Mammary epithelial cell (primary cell): ENCODE measurements around the gene DNAJC15.

ENCODE experiments used
- EZH2 ChIP-seq: IDR thresholded peaks from 2 replicates; pipeline ENCODE4 v1.6.1; 2012; ENCODE audit warnings: low read length, inconsistent platforms, borderline replicate concordance
- TF ChIP-seq, protein P1 (sequence below), 2 donors: IDR thresholded peaks in 1 of 2; conservative IDR thresholded peaks in 1 of 2; 2 replicates each; pipeline ENCODE4 v1.5.1; 2011 to 2012; ENCODE audit warnings: inconsistent platforms in 2 of 2, low read length in 2 of 2, mild to moderate bottlenecking in 2 of 2, control low read depth in 1 of 2, low read depth in 1 of 2; ENCODE audit not compliant: insufficient read depth in 1 of 2; ENCODE audit errors: extremely low read depth in 1 of 2

DNA sequence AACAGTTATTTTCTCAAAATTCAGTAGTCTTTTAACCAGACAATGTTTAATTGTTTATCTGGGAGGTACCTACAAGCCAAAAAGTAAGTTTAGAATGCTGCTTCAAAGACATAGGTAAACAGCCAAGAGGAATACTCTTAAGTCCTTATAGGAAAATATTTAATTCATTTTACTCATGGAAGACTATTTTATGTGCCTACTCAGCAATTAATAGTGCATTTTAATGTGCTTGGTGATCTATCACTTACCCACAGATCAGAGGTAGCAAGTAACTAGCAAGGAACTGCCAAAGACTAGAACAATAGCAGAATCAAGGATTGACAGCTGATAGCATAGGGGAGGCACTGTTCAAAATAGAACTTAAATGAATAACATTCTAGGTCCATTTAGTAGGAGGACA is 60.4 kb downstream of the DNAJC15 start:
- TF ChIP-seq, protein P1, sequence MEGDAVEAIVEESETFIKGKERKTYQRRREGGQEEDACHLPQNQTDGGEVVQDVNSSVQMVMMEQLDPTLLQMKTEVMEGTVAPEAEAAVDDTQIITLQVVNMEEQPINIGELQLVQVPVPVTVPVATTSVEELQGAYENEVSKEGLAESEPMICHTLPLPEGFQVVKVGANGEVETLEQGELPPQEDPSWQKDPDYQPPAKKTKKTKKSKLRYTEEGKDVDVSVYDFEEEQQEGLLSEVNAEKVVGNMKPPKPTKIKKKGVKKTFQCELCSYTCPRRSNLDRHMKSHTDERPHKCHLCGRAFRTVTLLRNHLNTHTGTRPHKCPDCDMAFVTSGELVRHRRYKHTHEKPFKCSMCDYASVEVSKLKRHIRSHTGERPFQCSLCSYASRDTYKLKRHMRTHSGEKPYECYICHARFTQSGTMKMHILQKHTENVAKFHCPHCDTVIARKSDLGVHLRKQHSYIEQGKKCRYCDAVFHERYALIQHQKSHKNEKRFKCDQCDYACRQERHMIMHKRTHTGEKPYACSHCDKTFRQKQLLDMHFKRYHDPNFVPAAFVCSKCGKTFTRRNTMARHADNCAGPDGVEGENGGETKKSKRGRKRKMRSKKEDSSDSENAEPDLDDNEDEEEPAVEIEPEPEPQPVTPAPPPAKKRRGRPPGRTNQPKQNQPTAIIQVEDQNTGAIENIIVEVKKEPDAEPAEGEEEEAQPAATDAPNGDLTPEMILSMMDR (conservative IDR thresholded peaks at IDR 0.05 in 1 of 2, IDR thresholded peaks at IDR 0.05 in 1 of 2; ENCODE audit: extremely low read depth in 1 of 2, insufficient read depth in 1 of 2, low read depth in 1 of 2, low read length in 2 of 2), result no peak
- TF ChIP-seq EZH2, result no peak
